ENCODE measurements around the gene NAT10. TPM values are rescaled to one million over a fixed set of nuclear protein-coding genes. Genes with fewer than 3 reads are reported as not detected.

The NAT10 gene
- total RNA-seq, 1 donor, result 20.6 TPM

GRCh38 chr11:34194576-34195335, 89.3 kb downstream of the NAT10 start:
- TF ChIP-seq CTCF (IDR thresholded peaks at IDR 0.05; ENCODE audit: extremely low read depth, low read depth, low read length), result no peak
- H3K9me3 ChIP-seq (ENCODE audit: low read depth, low read length), result no peaks in the 10 kb centered on the region
- no peaks in the 10 kb centered on the region for H3K79me2 ChIP-seq (ENCODE audit: insufficient read depth, low read length)
- H3K4me2 ChIP-seq (ENCODE audit: insufficient read depth, low read length), result no peak overlapping the region
- H3K36me3 ChIP-seq (ENCODE audit: insufficient read depth, low read length), result no peaks in the 10 kb centered on the region
- H3K27ac ChIP-seq (ENCODE audit: low read depth, low read length), result no peak overlapping the region
- no peak overlapping the region for H2AFZ ChIP-seq (ENCODE audit: low read length)
- no peaks in the 10 kb centered on the region for H3K27me3 ChIP-seq (ENCODE audit: insufficient read depth, low read length)
- no peak for DNase-seq (ENCODE audit: insufficient read length, low spot score, missing footprints)
- no peak overlapping the region for H3K4me3 ChIP-seq (ENCODE audit: insufficient read depth, low read length)
- H3K4me1 ChIP-seq (ENCODE audit: insufficient read depth, low read length), result peaks cover 17% of the 10 kb centered on the region
- peaks cover 16% of the 10 kb centered on the region for H4K20me1 ChIP-seq (ENCODE audit: insufficient read depth, low read length)

Small RNAs within 50 kb of the gene (small RNA-seq; reads per million reads assigned to genes)
- gene RF00019, result not detected

Other genes starting within 250 kb of the NAT10 start
- gene LMO2, start 213.6 kb upstream of the NAT10 start, total RNA-seq, result 1.4 and 2.1 TPM in 2 replicates
- 225 and 235 TPM in 2 replicates for gene CAPRIN1, start 53.9 kb upstream of the NAT10 start, total RNA-seq

Measured in osteoblast (primary cell).